GM18867 (cell line): ENCODE data around the gene CLMN.

Source experiments
- ATAC-seq: cut with Tn5 transposase; IDR thresholded peaks from one replicate; pipeline ENCODE4 v1.9.1; 2021; ENCODE audit warnings: mild to moderate bottlenecking, moderate library complexity; ENCODE audit not compliant: unreplicated experiment

The CLMN gene

GRCh38 chr14:95304342-95304741 is 15.4 kb downstream of the CLMN start:
- ATAC-seq = no peak

DNA sequence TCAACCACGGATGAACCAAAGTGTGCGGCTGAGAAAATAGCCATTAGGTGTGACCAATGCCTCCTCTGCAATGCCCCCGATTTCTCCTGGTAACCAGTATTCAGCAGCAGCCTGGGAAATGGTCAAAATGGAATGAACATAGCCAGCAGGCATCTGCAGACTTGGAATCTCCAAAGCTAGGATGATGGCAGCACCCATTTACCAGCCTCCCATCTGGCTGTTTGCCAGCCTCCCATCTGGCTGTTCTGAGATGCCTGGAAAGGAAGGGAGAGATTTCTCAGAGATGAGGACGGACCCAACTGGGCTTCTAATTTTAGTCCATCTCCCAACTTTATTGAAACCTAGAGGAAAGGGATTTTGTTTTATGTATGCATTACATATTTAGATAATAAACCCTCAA is 16.2 kb downstream of the CLMN start:
- ATAC-seq = no peak

DNA sequence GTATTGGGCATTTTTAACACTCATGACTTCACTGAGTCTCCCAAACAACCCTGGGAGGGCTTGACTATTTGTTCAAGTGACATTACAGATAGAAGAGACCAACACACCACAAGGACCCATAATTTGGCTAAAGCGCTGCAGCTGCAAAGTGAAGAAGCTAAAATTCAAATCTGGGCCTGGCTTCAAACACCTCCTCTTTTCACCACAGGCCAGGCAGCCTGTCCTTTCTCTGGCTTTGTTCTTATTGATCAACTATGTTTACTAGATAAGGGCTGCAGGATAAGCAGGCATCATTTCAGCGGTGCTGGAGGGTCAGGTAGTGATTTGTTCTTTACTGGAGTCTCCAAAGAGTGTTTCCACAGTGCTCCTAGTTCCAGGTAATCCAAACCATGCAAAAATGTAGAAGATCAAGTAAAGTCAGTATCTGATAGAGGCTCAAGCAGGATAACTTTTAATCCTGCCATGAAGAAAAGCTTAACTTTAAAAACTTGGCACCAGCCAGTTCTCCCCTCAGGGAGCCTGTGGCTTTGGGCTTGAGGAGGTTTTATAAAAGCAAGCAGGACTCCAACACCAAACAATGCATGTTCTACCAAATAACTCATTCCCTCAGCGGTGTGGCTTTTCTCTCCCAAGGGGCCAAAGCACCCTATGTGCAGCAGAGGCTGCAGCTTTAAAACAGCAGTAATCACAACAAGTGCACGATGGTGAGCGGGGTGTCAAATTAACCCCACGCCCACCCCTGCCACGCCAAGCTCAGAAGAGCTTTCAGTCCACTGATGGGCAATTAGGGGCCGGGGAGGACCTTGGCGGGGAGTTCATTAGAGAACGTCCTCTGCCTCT is 16.8 kb downstream of the CLMN start:
- no peak for ATAC-seq

GRCh38 chr14:95301527-95302187 is 18.1 kb downstream of the CLMN start:
- ATAC-seq = no peak

GRCh38 chr14:95300697-95301526 is 18.8 kb downstream of the CLMN start:
- ATAC-seq = no peak

DNA sequence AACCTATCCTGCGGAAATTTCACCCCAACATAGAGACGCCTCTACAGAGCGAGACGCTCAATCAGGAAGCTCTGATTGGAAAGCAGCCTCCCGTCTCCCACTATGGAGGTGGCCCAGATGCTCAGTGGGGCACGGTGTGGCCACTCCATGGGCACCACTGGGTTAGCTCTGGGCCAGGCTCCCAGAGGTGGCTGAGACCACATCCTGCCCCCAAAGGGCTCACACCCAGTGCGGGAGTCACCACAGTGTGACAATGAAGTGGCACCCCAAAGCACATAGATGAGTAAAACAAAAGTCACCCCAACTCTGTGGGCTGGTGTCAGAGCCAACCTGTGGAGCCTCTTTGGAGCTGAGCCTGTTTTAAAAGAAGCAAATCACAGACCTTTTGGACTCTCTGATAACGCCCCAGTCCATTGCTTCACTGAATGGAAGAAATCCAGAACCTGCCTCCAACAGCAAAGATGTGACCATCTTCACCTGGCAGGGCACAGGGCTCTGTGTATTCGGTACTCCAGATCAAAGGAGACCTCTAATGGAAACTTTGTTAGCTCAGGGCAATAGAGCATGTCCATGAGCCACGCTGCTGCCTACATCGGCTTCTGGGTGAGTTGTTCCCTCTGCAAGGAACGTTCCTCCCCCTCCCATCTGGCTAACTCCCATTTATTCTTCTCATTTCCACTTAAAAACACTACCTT is 19.6 kb downstream of the CLMN start:
- ATAC-seq = peak; percentile 65

GRCh38 chr14:95299271-95299670 is 20.4 kb downstream of the CLMN start:
- ATAC-seq = no peak

- ATAC-seq = no peak
These were observed 21.9 kb downstream of the CLMN start for GRCh38 chr14:95297832-95298231.

- ATAC-seq = no peak
These were observed 22.7 kb downstream of the CLMN start for GRCh38 chr14:95296966-95297365.

- ATAC-seq = no peak
These were observed 23.9 kb downstream of the CLMN start for GRCh38 chr14:95295600-95296376.

- ATAC-seq = no peak
These were observed 24.7 kb downstream of the CLMN start for GRCh38 chr14:95294834-95295599.

GRCh38 chr14:95294320-95294719 is 25.4 kb downstream of the CLMN start:
- ATAC-seq = no peak

DNA sequence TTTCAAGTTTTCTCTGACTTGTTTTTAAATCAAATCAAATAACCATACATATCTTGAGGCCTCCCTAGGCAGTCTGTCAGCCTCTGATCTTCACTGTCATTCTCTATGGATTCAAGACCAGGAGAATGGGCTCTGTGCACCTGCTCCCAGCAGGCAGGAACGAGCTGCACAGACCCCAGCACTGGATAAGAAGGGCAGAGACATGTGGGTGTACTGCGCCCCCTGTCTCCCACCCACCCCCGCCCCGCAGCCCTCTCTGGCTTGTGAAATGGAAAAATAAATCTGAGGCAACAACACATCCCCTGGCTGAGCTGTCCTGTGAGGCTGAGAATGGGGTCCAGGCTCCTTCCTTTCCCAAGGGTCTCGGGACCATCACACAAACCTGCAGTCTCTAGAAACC is 26.3 kb downstream of the CLMN start:
- no peak for ATAC-seq

- no peak for ATAC-seq
These were observed 26.9 kb downstream of the CLMN start for GRCh38 chr14:95292660-95293425.

DNA sequence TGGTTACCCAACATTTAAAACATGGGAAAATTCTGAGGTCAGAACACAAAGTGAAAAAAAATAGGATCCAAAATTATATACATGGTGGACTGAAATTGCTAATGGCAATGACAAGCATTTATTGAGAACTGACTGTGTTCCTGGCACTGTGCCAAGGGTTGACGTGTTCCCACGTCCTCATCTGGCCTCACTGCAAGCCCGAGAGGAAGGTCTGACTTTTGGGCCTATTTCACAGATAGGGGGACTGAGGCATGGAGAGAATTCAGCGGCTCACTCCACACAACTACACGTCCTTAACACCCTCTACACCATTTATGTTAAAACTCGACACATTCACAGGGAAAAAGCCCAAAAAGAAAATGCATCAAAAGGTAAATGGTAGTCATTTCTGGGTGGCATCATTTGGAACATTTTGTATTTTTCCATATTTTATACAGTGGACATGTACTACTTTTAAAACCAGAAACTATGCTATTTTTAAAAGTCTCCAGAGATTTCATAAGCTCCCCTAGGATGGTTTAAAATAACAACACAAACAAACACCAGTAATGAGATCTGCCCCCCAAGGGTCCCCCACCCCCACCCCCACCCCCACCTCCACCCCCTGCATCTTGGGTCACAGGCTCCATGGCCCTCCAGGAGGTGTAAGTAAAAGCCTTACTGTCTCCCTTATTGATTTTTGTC is 27.7 kb downstream of the CLMN start:
- no peak for ATAC-seq

GRCh38 chr14:95290871-95291431 is 28.8 kb downstream of the CLMN start:
- ATAC-seq = no peak

DNA sequence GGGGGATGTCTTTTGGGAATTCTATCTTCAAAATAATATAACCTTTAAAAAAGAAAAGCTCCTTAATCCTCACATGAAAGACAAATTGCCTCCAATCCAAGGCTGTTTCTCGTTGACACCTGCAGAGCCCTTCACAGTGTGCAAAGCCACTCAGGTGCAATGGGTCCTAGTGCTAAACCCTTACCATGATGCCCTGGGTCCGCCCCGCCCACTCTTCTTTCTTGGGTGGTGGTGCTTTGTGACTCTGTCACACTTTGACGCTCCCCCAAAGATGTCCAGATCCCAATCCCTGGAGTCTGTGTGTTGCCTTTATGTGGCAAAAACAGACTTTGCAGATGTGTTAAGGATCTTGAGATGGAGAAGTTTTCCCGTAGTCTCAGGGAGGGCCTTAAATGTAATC is 29.7 kb downstream of the CLMN start:
- no peak for ATAC-seq
